Fibroblast of skin of back (primary cell): ENCODE results near the gene GDF9.

Experiments
- DNase-seq: peaks from one replicate; pipeline ENCODE4 v3.0.0-alpha.2; 2013

GDF9 gene

DNA sequence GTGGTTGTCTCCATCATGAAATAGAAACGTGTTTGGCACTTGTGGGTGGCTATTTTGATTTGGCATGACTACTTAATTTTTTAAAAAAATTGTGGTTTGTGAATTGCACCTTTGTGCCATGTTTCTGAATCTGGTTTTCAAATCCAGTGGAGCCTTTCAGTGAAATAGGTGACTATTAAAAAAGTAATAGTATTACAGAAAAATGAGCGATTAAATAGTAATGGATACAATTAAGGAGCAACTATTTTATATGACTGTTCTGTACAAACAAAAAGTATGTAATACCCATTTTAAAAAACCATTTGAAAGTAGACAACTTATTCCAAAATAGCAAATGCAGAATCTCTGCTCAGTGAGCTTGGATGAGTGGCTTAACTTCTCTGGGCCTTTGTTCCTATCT lies 50.2 kb downstream of the GDF9 start:
- DNase-seq = no peak

DNA sequence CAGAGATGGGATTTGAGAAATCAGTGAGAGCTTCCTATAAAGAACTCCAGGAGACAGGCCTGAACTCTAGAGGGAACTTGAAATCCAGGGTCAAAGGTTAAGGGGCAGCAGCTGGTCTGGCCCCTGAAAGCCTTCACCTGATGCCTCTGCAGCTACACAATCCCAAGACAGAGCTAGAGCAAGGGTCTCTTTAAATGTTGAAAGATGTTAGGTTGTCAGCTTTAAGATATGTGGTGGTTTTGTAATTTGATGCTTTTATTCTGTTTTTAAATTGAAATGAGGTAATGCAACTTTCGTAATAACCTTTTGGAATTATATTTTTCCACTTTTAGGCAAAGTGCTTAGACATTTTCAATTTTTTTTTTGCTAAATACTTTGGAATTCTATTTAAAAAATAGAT lies 50.8 kb downstream of the GDF9 start:
- no peak for DNase-seq

DNA sequence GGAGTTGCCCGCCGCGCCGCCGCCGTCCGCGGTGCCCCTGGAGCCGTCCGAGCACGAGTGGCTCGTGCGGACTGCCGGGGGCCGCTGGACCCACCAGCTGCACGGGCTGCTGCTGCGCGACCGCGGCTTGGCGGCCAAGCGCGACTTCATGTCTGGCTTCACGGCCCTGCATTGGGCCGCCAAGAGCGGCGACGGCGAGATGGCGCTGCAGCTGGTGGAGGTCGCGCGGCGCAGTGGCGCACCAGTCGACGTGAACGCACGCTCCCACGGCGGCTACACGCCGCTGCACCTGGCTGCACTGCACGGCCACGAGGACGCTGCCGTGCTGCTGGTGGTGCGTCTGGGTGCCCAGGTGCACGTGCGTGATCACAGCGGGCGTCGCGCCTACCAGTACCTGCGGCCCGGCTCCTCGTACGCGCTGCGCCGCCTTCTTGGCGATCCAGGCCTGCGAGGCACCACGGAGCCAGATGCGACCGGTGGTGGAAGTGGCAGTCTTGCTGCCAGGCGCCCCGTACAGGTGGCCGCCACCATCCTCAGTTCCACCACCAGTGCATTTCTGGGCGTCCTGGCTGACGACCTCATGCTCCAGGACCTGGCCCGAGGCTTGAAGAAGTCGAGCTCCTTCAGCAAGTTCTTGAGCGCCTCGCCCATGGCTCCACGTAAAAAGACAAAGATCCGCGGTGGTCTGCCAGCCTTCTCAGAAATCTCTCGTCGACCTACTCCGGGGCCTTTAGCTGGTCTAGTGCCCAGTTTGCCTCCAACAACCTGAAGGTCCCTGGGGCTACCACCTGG lies 51.6 kb downstream of the GDF9 start:
- no peak for DNase-seq

DNA sequence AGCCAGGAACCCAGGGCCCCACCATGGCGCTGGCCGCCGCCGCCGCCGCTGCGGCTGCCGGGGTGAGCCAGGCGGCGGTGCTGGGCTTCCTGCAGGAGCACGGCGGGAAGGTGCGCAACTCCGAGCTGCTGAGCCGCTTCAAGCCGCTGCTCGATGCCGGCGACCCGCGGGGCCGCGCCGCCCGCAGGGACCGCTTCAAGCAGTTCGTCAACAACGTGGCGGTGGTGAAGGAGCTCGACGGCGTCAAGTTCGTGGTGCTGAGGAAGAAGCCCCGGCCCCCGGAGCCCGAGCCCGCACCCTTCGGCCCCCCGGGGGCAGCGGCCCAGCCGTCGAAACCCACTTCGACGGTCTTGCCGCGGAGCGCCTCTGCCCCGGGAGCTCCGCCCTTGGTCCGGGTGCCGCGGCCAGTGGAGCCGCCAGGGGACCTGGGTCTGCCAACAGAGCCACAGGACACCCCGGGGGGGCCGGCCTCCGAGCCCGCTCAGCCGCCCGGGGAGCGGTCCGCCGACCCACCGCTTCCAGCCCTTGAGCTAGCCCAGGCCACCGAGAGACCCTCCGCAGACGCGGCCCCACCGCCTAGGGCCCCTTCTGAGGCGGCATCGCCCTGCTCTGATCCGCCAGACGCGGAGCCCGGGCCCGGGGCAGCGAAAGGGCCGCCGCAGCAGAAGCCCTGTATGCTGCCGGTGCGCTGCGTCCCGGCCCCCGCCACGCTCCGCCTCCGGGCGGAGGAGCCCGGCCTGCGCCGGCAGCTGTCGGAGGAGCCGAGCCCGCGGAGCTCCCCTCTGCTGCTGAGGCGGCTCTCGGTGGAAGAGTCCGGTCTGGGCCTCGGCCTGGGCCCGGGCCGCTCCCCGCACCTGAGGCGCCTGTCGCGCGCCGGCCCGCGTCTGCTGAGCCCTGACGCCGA lies 52.4 kb downstream of the GDF9 start:
- no peak for DNase-seq

GRCh38 chr5:132812781-132813598 lies 53.3 kb downstream of the GDF9 start, which contains the start of gene SOWAHA:
SOWAHA (plus strand) TSS chr5:132813302; CDS start chr5:132813622, 320 bp downstream.
- DNase-seq = no peak

DNA sequence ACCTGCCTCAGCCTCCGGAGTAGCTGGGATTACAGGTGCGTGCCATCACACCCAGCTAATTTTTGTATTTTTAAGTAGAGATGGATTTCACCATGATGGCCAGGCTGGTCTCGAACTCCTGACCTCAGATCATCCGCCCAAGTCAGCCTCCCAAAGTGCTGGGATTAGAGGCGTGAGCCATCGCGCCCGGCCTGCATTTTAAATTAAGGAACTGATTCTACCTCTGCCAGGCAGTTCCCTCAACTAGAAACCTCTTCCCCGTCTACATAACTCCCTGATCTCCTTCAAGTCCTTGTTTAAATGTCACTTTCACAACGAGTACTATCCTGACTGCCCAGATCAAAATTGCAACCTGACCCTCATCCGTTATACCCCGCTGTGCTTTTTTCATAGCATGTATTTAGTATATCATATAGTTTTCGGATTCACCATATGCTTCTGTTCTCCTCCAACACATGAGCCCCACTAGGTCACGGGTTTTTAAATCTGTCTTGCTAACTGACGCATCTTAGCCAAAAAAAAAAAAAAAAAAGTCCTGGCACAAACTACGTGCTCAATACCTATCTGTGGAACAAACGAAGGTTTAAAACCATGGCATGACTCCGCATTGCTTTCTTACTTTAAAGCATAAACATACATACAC lies 54.0 kb downstream of the GDF9 start:
- no peak for DNase-seq
